Activated T-cell treated with anti-CD3 and anti-CD28 coated beads, Interleukin-2, amount 50 U/mL, for 24 hours (primary cell): Measurements from ENCODE around the gene SPAG5.

ENCODE experiments used
- DNase-seq: peaks from one replicate; pipeline ENCODE4 v3.0.0-alpha.2; 2020
- H3K27ac Mint-ChIP-seq: 2 replicates; pipeline ENCODE4 v1.8.0; 2020; ENCODE audit warnings: mild to moderate bottlenecking, mixed read lengths
- H3K27me3 Mint-ChIP-seq: 2 replicates; pipeline ENCODE4 v1.8.0; 2020; ENCODE audit warnings: mixed read lengths
- H3K36me3 Mint-ChIP-seq: 2 replicates; pipeline ENCODE4 v1.8.0; 2020; ENCODE audit warnings: low read depth, mixed read lengths
- H3K4me1 Mint-ChIP-seq: 2 replicates; pipeline ENCODE4 v1.8.0; 2020; ENCODE audit warnings: low read depth, mixed read lengths
- H3K4me3 Mint-ChIP-seq: 2 replicates; pipeline ENCODE4 v1.8.0; 2020; ENCODE audit warnings: mild to moderate bottlenecking, moderate library complexity, mixed read lengths
- H3K9me3 Mint-ChIP-seq: 2 replicates; pipeline ENCODE4 v1.8.0; 2020; ENCODE audit warnings: mixed read lengths

SPAG5 gene

DNA sequence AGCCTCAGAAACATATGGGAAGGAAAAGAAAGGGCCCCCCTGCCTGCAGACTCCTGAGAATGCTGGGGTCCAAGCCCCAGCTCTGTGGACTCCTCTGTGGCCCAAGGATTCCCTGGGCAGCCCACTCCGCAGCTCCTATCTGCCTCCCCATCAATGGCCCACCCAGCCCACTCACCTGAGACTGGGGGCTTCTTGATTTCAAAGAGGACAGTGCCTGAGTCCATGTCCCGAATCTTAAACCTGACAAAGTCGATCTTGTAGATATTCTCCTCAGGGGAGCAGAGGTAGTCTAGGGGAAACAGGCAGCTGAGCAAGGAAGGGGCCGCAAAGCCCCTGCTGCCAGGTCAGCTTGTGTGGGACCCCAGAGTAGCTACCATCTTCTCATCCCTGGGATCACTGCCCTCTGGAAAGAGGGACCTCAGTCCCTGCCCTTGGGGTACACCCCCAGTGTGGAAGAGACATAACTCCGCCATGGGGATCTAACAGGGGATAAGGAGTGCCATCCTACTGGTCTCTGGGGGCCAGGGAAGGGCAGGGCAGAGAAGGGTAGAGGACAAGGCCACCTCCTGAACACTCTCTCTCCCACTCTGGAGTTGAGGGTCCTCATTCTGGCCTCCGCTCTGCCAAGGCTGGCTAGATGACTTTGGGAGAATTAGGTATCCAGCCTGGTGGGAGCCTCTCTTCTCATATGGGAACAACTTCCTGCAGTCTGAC lies 50.3 kb downstream of the SPAG5 start:
- H3K9me3 Mint-ChIP-seq = no peaks in the 10 kb centered on the region
- H3K4me3 Mint-ChIP-seq = no peak overlapping the region
- H3K36me3 Mint-ChIP-seq = peaks cover 31% of the 10 kb centered on the region
- peaks cover 51% of the 10 kb centered on the region for H3K4me1 Mint-ChIP-seq
- H3K27me3 Mint-ChIP-seq = no peaks in the 10 kb centered on the region
- no peak for DNase-seq
- peak overlapping the region; percentile 79 for H3K27ac Mint-ChIP-seq

DNA sequence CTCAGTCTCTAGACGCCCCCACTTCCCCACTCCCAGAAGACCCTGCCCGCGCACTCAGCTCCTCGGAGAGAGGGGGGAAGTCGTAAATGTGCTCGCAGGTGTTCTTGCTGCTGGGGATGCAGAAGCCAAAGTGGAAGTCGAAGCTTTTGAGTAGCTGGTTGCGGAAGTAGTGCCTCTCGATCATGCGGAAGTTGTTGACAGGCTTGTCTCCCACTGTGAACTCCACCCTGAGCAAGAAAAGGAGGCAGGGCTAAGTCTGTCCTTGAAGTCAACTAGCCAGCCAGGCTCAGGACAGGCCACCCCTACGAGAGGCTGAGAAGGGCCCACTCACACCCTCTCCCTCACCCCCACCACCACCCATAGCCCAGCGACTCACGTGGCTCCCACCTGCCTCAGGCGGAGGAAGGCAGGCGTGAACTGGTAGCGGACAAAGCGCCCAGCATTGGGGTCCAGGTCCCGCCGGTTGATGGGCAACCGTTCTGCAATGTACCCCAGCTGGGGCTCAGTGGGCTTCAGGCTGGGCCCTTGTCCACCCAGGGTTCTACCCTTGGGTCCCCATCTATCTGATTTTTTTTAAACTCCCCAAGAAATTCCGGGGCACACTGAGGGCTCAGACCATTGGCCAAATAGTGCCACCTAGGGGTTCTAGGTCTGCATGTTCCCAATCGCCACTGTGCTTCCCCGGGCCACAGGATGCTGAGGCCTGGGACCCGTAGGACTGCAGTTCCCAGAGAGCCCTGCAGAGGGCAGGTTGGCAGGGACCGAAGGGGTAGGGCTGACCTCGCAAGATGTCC lies 51.0 kb downstream of the SPAG5 start:
- peak; percentile 80 for DNase-seq
- peaks cover 46% of the 10 kb centered on the region for H3K4me1 Mint-ChIP-seq
- no peaks in the 10 kb centered on the region for H3K27me3 Mint-ChIP-seq
- peaks cover 24% of the 10 kb centered on the region for H3K36me3 Mint-ChIP-seq
- peak overlapping the region; percentile 84 for H3K27ac Mint-ChIP-seq
- peak overlapping the region; percentile 10 for H3K4me3 Mint-ChIP-seq
- H3K9me3 Mint-ChIP-seq = no peaks in the 10 kb centered on the region

DNA sequence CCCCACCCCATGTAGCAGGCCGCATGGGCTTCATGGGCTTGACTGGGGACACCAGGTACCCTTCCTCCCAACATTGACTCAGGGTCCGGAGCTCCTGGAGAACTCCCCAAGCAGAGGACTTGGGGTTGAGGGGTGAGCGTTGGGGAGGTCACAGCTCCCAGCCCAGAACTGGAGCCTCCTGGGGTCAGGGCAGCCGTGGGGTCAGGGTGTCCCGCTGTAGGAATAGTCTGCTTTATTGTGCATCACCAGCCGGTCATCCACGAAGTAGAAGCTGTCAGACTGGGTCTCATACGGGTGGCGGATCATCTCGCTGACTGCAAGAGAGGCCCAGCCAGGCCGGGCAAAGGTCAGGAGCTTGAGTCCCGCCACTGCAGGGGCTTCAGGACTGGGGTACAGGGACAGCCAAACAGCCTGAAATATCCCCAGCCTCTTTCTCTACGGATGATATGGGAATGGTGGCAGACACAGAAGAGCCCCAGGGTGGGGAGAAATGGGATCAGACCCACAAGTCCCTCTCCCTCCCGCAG lies 51.7 kb downstream of the SPAG5 start:
- Mint-ChIP-seq H3K9me3 (no peaks in the 10 kb centered on the region), H3K27ac (peak overlapping the region; percentile 84), H3K36me3 (peaks cover 21% of the 10 kb centered on the region), H3K27me3 (no peaks in the 10 kb centered on the region), H3K4me3 (no peak overlapping the region), H3K4me1 (peaks cover 44% of the 10 kb centered on the region)
- no peak for DNase-seq

DNA sequence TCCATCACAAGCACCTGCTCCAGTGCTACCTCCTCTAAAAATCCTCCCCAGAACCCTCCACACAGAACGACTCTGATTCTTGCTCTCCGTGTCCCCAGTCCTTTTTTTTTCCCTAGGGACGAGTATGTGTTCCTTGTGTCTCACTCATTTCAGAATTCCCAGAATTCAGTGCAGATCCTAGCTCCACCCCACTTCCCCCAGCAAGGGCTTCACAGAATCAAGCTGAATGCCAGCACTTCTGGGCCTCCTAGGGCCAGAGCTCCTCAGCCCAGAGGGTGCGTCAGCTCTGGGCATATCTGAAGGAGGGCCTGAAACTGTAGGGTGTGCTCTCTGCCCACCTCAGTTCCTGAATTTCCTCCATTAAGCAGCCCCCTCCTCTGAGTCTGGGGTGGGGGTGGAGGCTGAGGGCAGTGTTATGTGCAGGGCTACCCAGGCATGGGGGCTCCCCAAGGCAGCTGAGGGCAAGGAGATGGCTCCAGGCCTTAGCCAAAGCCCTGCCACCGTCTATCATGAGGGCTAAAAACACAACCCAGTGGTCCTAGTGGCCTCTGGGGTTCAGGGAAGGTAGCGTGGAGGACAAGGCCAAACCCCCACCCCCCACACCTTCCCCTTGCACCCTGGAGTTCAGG lies 52.9 kb downstream of the SPAG5 start:
- H3K27me3 Mint-ChIP-seq = no peaks in the 10 kb centered on the region
- peaks cover 18% of the 10 kb centered on the region for H3K36me3 Mint-ChIP-seq
- DNase-seq = no peak
- H3K27ac Mint-ChIP-seq = peak overlapping the region; percentile 39
- H3K9me3 Mint-ChIP-seq = no peaks in the 10 kb centered on the region
- H3K4me1 Mint-ChIP-seq = peaks cover 33% of the 10 kb centered on the region
- H3K4me3 Mint-ChIP-seq = no peak overlapping the region

DNA sequence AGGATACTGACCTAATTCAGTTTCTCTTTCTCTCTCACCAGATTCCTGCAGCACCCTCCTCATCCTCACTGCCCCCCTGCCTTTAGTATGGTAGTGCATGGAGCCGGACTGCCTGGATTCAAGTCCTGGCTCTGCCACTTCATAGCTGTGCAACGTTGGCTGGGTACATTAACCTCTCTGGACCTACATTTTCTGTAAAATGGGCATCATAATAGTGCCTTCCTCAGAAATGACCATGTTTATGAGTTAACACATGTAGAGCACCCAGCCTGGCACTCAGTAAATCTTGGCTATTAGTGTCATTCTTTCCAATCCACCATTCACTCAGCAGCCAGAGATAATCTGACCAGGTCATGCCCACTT lies 53.7 kb downstream of the SPAG5 start:
- DNase-seq = no peak
- H3K4me3 Mint-ChIP-seq = no peak overlapping the region
- peaks cover 18% of the 10 kb centered on the region for H3K36me3 Mint-ChIP-seq
- H3K4me1 Mint-ChIP-seq = peaks cover 25% of the 10 kb centered on the region
- peak overlapping the region; percentile 39 for H3K27ac Mint-ChIP-seq
- H3K9me3 Mint-ChIP-seq = no peaks in the 10 kb centered on the region
- H3K27me3 Mint-ChIP-seq = no peaks in the 10 kb centered on the region

DNA sequence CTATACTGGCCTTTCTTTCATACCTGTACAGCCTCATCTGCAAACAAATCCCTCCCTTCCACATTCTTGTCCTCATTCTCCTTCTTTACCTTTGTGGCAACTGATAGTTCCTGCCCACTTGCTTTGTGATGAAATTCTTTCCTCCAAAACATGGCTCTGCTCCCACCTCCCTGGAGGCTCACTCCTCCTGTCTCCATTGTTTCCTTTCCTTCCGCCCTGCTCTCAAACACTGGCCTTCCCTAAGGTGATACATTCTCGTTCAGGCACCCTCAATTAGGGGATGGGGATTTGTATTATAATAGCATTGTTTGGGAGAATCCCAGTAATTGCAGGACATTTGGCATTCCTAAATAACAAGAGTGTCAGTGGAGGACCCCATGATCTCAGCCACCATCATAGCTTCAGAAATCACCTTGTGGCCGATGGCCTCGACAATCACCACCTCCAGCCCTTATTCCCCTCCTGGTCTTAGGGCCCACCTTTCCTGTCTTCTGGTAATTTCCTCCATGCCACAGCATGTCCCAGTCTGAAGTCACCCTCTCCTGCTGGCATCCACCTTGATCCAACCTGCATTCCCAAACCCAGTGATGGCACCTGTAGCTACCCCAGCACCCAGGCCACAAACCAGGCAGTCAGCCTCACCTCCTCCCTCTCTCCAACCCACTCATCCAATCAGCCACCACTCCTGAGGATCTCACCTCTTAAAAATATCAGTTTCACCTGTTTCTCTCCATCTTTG lies 54.3 kb downstream of the SPAG5 start:
- Mint-ChIP-seq H3K4me3 (no peak overlapping the region), H3K36me3 (peaks cover 18% of the 10 kb centered on the region), H3K27me3 (no peaks in the 10 kb centered on the region), H3K4me1 (peaks cover 20% of the 10 kb centered on the region), H3K9me3 (no peaks in the 10 kb centered on the region), H3K27ac (no peak overlapping the region)
- no peak for DNase-seq

DNA sequence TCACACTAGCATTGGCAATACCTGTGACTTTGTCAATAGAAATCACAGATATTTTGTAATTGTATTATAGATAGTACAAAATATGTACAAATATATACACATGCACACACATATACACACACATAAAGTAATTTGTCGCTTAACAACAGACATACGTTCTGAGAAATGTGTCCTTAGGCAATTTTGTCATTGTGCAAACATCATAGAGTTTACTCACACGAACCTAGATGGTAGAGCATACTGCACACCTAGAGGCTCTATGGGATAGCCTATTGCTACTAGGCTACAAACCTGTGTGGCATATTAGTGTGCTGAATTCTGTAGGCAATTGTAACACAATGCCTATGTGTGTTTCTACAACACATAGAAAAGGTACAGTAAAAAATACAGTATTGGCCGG lies 57.4 kb downstream of the SPAG5 start:
- no peak overlapping the region for H3K4me3 Mint-ChIP-seq
- no peaks in the 10 kb centered on the region for H3K27me3 Mint-ChIP-seq
- no peak overlapping the region for H3K27ac Mint-ChIP-seq
- DNase-seq = no peak
- H3K4me1 Mint-ChIP-seq = no peaks in the 10 kb centered on the region
- peaks cover 4% of the 10 kb centered on the region for H3K36me3 Mint-ChIP-seq
- H3K9me3 Mint-ChIP-seq = no peaks in the 10 kb centered on the region

DNA sequence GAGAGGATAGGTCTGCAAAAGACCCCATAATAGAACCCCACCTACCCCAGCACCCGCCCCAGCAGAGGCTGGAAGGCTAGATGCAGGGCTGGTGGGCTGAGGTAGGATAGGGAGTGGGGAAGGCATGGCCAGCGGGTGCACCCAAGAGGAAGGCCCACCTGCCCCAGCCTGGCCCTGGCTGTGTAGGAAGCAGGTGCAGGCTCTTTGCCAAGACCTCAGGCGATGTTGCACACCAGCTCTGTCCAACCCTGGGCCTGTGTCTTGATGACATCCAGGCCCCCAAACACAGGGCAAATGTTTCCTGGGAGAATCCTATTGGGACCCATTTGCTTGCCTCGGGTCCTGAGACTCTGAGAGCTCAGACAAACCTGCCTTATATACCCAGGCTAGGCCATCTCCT lies 58.6 kb downstream of the SPAG5 start:
- DNase-seq = no peak
- Mint-ChIP-seq H3K4me3 (no peak overlapping the region), H3K9me3 (no peaks in the 10 kb centered on the region), H3K36me3 (no peaks in the 10 kb centered on the region), H3K27ac (no peak overlapping the region), H3K27me3 (no peaks in the 10 kb centered on the region), H3K4me1 (no peaks in the 10 kb centered on the region)

DNA sequence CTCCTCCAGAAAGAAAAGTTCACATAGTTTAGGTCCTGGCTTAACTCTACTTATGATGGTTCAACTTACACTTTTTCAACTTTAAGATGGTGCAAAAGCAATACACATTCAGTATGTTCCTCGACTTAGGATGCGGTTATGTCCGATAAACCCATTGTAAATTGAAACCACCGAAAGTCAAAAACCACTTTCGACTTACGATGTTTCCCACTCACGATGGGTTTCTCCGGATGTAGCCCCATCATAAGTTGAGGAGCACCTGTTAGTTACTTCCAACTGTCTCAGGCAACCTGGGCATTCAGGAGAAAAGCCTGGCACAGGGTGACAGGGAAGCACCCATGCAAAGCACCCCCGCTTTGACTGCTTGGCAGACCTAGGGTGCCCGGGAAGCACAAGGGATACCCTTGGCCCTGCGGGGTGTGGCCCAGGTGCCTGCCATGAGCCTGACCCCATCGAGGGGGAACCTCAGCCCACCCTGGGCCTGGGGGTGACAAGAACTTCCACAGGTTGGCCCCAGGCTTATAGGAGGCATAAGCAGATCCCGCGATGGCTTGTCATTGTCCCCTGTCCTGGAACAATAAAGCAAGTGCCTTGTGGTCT lies 60.4 kb downstream of the SPAG5 start:
- no peaks in the 10 kb centered on the region for H3K27me3 Mint-ChIP-seq
- DNase-seq = no peak
- H3K9me3 Mint-ChIP-seq = no peaks in the 10 kb centered on the region
- H3K4me1 Mint-ChIP-seq = no peaks in the 10 kb centered on the region
- no peak overlapping the region for H3K4me3 Mint-ChIP-seq
- H3K36me3 Mint-ChIP-seq = no peaks in the 10 kb centered on the region
- H3K27ac Mint-ChIP-seq = no peak overlapping the region

DNA sequence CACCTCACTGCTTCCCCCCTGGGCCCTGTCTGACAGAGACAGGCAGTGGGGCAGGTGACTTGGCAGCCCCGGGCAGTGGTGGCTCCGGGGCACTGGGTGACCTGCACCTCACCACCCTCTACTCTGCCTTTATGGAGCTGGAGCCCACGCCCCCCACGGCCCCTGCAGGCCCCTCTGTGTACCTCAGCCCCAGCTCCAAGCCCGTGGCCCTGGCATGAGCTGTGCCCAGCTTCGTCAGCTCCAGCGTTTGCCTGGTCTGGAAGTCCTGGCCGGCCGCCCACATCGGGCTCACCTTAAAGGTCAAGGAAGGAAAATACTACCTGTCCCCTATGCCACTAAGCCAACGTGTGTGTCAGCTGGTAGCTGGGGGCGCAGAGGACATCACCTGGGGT lies 61.6 kb downstream of the SPAG5 start:
- H3K4me1 Mint-ChIP-seq = no peaks in the 10 kb centered on the region
- DNase-seq = no peak
- H3K36me3 Mint-ChIP-seq = no peaks in the 10 kb centered on the region
- H3K4me3 Mint-ChIP-seq = no peak overlapping the region
- H3K9me3 Mint-ChIP-seq = no peaks in the 10 kb centered on the region
- no peak overlapping the region for H3K27ac Mint-ChIP-seq
- H3K27me3 Mint-ChIP-seq = no peaks in the 10 kb centered on the region

DNA sequence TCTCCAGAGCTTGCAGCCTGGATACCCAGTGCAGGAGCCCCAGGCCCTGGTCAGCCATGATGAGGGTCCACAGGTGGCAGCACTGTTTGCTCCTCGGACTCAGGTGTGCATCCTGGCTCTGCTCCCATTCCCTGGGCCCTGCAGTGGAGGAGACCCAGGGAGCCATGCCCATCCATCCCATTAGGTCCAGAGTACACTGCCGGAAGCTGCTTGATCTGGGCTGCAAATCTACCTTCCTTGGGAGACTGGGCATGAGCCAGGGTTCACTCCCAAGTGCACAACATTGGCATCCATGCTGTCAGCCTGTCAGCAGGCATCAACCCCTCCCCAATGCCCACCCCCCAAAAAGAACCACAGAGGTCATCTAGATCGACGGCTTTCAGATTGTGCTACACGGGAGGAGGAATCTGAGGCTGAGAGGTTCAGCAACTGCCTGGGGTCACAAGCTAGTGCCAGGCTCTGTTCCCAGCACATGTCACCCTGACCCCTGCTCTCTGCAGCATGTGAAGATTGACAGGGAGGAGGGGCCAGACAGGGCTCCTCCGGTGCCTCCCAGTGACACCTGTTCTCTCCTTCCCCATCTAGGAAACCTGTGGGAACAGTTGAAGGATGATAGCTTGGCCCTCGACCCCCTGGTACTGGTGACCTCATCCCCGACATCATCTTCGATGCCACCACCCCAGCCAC lies 62.1 kb downstream of the SPAG5 start:
- Mint-ChIP-seq H3K27ac (no peak overlapping the region), H3K9me3 (no peaks in the 10 kb centered on the region), H3K4me3 (no peak overlapping the region), H3K4me1 (no peaks in the 10 kb centered on the region), H3K27me3 (no peaks in the 10 kb centered on the region), H3K36me3 (no peaks in the 10 kb centered on the region)
- DNase-seq = no peak

DNA sequence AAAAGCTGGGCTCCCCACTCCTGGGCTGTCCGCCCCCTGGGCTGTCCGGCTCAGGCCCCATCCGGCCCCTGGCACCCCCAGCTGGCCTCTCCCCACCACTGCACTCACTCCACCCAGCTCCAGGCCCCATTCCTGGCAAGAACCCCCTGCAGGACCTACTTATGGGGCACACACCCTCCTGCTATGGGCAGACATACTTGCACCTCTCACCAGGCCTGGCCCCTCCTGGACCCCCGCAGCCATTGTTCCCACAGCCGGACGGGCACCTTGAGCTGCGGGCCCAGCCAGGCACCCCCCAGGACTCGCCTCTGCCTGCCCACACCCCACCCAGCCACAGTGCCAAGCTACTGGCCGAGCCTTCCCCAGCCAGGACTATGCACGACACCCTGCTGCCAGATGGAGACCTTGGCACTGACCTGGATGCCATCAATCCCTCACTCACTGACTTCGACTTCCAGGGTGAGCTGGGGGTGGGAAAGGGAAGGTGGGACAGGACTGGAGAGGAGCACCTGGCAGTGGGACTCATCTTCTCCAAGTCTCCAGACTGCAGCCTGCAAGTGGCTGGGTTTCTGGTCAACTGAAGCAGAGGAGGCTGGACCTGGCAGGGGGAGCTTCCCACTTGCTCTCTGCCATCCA lies 64.0 kb downstream of the SPAG5 start:
- Mint-ChIP-seq H3K36me3 (no peaks in the 10 kb centered on the region), H3K27ac (no peak overlapping the region), H3K4me3 (no peak overlapping the region), H3K9me3 (no peaks in the 10 kb centered on the region), H3K4me1 (no peaks in the 10 kb centered on the region), H3K27me3 (no peaks in the 10 kb centered on the region)
- no peak for DNase-seq

DNA sequence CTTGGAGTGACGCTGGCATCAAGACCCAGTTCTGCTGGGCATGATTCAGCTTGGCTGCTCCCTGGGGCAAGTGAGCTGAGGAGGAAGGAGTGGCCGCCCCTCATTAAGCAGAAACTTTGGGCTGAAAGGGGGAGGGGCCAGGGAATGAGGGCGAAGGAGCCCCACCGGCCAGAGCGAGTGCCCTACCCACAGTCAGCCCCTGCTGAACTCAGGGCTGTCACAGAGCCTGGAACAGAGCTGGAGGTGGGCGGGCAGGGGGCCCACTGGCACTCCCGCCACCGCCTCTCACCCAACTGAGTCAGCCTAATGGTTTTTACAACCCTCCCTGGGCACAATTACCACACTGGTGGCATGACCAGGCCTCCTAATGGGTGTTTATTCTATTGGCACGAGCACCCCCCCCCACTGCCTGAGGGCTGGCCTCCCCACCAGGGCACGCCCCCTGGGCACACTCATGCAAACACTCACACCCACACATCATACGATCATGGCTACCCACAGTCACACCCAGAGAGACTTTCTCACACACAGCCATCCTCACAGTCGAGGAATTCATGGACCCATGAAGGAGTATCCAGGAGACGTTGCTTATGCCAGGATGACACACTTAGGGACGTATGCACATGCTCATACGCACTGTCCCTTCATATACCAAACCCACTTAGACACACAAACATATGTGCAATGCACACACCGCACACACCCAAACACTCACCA lies 65.6 kb downstream of the SPAG5 start:
- H3K36me3 Mint-ChIP-seq = no peaks in the 10 kb centered on the region
- no peak overlapping the region for H3K27ac Mint-ChIP-seq
- H3K27me3 Mint-ChIP-seq = no peaks in the 10 kb centered on the region
- no peaks in the 10 kb centered on the region for H3K9me3 Mint-ChIP-seq
- no peak for DNase-seq
- H3K4me3 Mint-ChIP-seq = no peak overlapping the region
- no peaks in the 10 kb centered on the region for H3K4me1 Mint-ChIP-seq
